Stimulated activated CD4-positive, alpha-beta T cell treated with anti-CD3 and anti-CD28 coated beads, Interleukin-2, amount 100 ng/mL, for 24 hours (primary cell): ENCODE data around the gene LAD1.

ENCODE experiments used
- DNase-seq, 2 donors: peaks; one replicate each; pipeline ENCODE4 v3.0.0-alpha.2; 2020

LAD1 gene

DNA sequence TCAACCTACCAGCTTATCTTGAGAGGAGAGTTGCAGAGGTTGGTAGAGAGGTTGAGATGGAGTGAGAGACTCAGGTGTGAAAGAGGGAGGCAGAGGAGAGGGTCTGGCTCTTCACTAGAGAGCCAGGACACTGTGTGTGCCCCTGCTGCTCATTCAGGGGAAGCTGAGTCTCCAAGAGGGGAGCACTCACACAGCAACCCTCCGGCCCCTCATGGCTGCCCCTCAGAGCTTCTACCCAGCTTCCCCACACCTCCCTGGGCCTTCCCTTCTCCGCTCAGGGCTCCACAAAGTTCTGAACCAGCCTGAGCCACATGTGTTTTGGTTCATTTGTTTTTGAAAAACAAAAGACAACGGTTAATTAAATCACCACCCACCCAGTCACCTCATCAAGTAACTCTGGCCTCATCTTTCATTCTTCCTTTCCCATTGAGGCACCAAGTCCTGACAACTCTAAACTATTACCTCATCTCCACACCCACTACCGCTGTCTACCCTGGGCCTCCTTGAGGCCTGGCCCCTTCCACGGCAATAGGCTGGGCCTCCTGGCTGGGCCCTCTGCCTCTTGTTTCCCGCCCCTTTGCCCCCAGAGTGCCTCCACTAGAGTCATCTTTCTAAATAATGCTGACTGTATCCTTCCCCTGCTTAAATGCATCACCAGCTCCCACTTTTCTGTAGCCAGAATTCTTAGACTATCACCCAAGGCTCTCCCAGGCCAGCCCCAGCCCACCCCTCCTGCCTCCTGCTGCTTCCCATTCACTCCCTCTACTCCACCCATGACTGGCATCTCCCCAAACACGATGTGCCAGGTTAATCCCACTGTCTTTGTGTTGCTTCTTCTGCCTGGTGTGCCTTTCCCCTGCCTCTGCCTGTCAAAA lies 54.7 kb downstream of the LAD1 start:
- no peak for DNase-seq

- no peak for DNase-seq
Observed at GRCh38 chr1:201341377-201341776, 57.7 kb downstream of the LAD1 start.

DNA sequence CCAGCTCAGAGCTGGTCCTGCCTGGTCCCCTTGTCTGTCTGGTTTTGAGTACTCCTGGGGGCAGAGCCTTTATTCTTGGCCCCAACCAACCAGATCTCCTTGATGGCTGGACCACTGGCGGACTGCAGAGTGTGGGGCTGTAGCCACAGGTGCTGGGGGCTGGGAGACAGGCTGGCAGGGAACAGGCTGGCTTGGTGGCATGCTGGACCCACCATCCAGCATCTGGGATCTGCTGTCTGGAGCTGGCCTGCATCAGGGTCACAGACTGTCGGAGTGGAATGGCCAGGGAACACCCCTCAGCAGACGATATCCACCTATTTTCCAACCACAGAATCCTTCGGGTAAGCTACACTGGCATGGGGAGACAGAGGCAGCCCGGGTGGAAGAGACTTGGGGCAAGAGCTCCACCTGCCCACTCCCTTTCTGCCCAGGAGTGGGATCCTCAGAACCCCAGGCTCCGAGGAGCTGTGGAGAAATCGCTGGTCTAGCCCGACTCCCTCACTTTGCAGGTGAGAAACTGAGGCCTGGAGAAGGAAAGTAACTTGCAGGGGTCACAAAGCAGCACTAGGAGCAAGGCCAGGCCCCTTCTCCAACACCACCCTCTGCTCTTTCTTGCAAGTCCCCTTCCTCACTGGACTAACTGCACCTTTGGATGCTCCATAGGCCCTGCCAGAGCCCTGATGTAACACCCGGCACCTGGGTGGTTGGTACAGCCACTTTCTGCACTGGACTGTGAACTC lies 62.2 kb downstream of the LAD1 start:
- DNase-seq, result no peak

DNA sequence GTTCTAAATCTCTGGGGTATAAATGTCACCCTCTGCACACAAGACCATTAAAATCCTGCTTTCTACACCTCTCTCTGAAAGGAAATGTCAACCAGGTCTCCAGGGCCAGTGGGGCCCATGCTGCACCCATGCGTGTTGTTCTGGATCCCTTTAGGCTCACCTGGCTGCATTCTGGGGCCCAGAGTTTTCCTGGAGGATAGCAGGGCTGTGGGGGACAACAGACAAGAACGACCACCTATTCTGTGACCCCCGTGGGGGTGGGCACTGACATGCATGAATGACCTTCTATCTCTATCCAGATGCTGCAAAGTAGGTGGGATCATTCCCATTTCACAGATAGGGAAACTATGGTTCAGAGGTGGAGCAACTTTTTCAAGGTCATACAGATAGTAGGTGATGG lies 63.2 kb downstream of the LAD1 start:
- DNase-seq, result no peak

DNA sequence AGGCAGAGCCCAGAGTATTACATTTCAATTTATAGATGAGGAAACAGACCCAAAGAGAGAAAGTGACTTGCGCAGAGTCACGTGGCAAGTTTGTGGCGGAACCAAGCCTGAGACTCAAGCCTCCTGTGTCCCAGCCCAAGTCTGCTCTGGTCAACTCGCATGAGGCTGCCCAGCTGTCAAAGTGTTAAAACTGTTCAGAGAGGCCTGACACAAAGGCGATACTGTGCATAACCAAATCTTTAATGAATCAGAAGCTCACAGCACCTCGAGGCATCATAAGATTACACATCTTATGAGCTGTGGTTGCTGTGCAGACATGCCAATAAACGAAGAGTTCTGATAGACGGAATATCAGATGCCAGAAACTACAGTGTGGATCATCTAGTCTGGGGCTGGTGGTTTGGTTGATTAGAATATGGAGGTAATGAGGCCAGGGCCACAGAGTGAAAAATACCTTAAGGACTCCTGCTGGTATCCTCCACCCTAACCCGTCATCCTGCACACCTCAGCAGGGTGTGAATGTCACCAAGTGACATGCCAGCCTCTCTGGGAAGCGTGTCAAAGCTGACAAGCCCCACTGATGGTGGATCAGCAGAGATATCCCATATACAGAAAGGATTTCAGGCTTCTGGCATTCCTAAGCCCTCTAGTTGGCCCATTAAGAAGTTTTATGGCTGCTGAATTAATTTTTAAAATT lies 63.8 kb downstream of the LAD1 start:
- no peak for DNase-seq

DNA sequence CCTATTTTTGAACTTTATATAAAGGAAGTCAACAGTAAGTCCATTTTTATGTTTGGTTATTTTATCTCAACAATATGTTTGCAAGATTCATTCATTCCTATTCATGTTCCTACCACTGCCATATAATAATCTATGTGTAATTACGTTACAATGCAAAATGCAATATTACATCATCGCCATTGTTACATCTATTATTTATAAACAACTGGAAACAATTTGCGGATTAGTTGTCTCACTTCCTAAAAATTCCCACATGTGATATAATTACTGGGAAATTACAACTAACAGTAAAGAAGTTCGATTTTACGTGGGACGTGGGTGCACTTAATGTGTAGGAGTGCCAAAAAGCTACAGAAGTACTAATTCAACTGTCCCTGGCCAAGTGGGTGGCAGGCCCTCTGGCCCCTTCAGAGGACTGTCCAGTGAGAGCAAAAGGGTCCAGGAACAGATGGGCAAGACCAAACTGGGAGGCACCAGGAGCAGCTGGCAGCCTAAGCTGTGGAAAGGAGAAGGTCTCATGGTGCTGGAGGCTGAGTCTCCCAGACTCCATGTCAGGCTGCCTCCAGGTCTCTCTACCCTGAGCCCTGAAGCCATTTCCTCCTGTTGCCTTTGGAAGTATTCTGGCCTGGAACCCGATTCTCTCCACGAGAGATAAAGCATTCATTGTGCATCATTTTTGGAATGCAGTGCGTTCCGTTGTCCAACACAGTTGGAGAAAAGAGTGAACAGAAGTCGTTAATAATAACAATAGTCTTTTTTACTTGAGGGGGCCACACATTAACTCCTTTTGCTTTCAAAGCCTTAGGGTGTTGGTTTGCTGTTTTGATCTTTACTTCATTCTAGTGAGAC lies 64.6 kb downstream of the LAD1 start:
- no peak for DNase-seq

DNA sequence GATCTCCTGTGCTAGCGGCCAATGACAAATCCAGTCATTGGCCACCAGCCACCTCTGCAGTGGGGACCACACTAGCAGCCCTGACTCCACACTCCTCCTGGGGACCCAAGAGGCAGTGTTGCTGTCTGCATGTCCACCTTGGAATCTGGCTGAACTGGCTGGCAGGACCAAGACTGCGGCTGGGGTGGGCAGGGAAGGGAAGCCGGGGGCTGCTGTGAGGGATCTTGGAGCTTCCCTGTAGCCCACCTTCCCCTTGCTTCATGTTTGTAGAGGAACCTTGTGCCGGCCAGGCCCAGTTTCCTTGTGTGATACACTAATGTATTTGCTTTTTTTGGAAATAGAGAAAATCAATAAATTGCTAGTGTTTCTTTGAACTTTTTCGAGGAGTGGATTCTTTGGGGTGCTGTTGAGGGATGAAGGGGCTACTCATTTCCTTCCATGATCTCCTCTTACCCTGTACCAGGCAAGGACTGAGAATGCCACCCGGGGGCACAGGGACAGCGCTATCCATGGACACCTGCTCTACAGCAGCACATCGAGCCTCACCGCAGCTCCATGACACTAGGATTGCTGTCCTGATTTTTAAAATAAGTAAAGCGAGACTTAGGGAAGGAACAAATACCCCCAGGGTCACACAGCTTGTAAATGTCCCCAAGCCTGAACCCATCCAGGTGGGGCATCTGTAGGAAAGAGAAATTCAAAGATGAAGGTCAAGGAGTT lies 66.3 kb downstream of the LAD1 start:
- no peak for DNase-seq

DNA sequence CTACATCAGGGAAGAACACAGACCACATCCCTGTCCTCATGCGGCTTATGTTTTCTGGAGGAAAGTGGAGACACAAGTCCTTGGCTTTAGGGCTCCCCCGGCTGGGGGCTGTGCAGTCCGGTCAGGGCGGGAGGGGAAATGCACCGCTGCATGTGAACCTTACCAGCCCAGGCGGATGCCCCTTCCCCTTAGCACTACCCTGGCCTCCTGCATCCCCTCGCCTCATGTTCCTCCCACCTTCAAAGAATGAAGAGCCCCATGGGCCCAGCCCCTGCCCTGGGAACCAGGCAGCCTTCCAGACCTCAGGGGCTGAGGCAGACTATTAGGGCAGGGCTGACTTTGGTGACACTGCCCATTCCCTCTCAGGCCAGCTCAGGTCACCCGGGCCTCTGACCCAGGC lies 67.1 kb downstream of the LAD1 start:
- DNase-seq, result no peak

GRCh38 chr1:201331166-201331565 lies 68.0 kb downstream of the LAD1 start:
- DNase-seq, result no peak
